ENCODE results near the gene UBC. TPM values are rescaled to one million over a fixed set of nuclear protein-coding genes. Genes with fewer than 3 reads are reported as not detected.
"Not testable (repeated sequence)": the region's sequence is repeated elsewhere in the genome, so short reads cannot be mapped to it uniquely, and the experiment has no call there.

UBC gene
- total RNA-seq, 1 donor from 2014 or later, result 1,249 TPM

- Mint-ChIP-seq H3K36me3 (ENCODE audit: unreplicated experiment) (no peaks in the 10 kb centered on the region), H3K27ac (ENCODE audit: unreplicated experiment) (peak overlapping the region; percentile 84), H3K4me3 (ENCODE audit: unreplicated experiment) (peak overlapping the region; percentile 48), H3K27me3 (ENCODE audit: unreplicated experiment) (no peaks in the 10 kb centered on the region), H3K9me3 (ENCODE audit: unreplicated experiment) (no peaks in the 10 kb centered on the region), H3K4me1 (ENCODE audit: unreplicated experiment) (peaks cover 65% of the 10 kb centered on the region)
- no peak for TF ChIP-seq CTCF (IDR thresholded peaks at IDR 0.05)
- no peak for DNase-seq (ENCODE audit: extremely low spot score, unreplicated experiment)
Measured at GRCh38 chr12:124921200-124922031, 7.0 kb upstream of the UBC start.

- no peak for TF ChIP-seq CTCF (IDR thresholded peaks at IDR 0.05)
- Mint-ChIP-seq H3K27ac (ENCODE audit: unreplicated experiment) (peak overlapping the region; percentile 84), H3K4me1 (ENCODE audit: unreplicated experiment) (peaks cover 75% of the 10 kb centered on the region), H3K36me3 (ENCODE audit: unreplicated experiment) (no peaks in the 10 kb centered on the region), H3K9me3 (ENCODE audit: unreplicated experiment) (no peaks in the 10 kb centered on the region), H3K4me3 (ENCODE audit: unreplicated experiment) (peak overlapping the region; percentile 46), H3K27me3 (ENCODE audit: unreplicated experiment) (no peaks in the 10 kb centered on the region)
- DNase-seq (ENCODE audit: extremely low spot score, unreplicated experiment), result no peak
Measured at GRCh38 chr12:124920353-124920935, 6.0 kb upstream of the UBC start.

GRCh38 chr12:124919521-124920352, 5.3 kb upstream of the UBC start:
- Mint-ChIP-seq H3K4me3 (ENCODE audit: unreplicated experiment) (peak overlapping the region; percentile 33), H3K27ac (ENCODE audit: unreplicated experiment) (peak overlapping the region; percentile 75), H3K27me3 (ENCODE audit: unreplicated experiment) (no peaks in the 10 kb centered on the region), H3K36me3 (ENCODE audit: unreplicated experiment) (no peaks in the 10 kb centered on the region), H3K9me3 (ENCODE audit: unreplicated experiment) (no peaks in the 10 kb centered on the region), H3K4me1 (ENCODE audit: unreplicated experiment) (peaks cover 79% of the 10 kb centered on the region)
- DNase-seq (ENCODE audit: extremely low spot score, unreplicated experiment), result no peak
- TF ChIP-seq CTCF (IDR thresholded peaks at IDR 0.05), result no peak

GRCh38 chr12:124918622-124918988, 4.2 kb upstream of the UBC start:
- H3K4me3 Mint-ChIP-seq (ENCODE audit: unreplicated experiment), result peak overlapping the region; percentile 100
- H3K9me3 Mint-ChIP-seq (ENCODE audit: unreplicated experiment); DNase-seq (ENCODE audit: extremely low spot score, unreplicated experiment); H3K36me3 Mint-ChIP-seq (ENCODE audit: unreplicated experiment); H3K27me3 Mint-ChIP-seq (ENCODE audit: unreplicated experiment): not testable (repeated sequence)
- peak overlapping the region; percentile 98 for H3K27ac Mint-ChIP-seq (ENCODE audit: unreplicated experiment)
- peaks cover 75% of the 10 kb centered on the region for H3K4me1 Mint-ChIP-seq (ENCODE audit: unreplicated experiment)

GRCh38 chr12:124917841-124918621, 3.6 kb upstream of the UBC start:
- H3K9me3 Mint-ChIP-seq (ENCODE audit: unreplicated experiment), result no peaks in the 10 kb centered on the region
- H3K27ac Mint-ChIP-seq (ENCODE audit: unreplicated experiment), result peak overlapping the region; percentile 98
- peak overlapping the region; percentile 100 for H3K4me3 Mint-ChIP-seq (ENCODE audit: unreplicated experiment)
- no peaks in the 10 kb centered on the region for H3K27me3 Mint-ChIP-seq (ENCODE audit: unreplicated experiment)
- no peak for DNase-seq (ENCODE audit: extremely low spot score, unreplicated experiment)
- no peak for TF ChIP-seq CTCF (IDR thresholded peaks at IDR 0.05)
- peaks cover 77% of the 10 kb centered on the region for H3K4me1 Mint-ChIP-seq (ENCODE audit: unreplicated experiment)
- peaks cover 14% of the 10 kb centered on the region for H3K36me3 Mint-ChIP-seq (ENCODE audit: unreplicated experiment)
